ENCODE data around the gene UTP3.
"Not testable (repeated sequence)": the region's sequence is repeated elsewhere in the genome, so short reads cannot be mapped to it uniquely, and the experiment has no call there.

Gene UTP3

DNA sequence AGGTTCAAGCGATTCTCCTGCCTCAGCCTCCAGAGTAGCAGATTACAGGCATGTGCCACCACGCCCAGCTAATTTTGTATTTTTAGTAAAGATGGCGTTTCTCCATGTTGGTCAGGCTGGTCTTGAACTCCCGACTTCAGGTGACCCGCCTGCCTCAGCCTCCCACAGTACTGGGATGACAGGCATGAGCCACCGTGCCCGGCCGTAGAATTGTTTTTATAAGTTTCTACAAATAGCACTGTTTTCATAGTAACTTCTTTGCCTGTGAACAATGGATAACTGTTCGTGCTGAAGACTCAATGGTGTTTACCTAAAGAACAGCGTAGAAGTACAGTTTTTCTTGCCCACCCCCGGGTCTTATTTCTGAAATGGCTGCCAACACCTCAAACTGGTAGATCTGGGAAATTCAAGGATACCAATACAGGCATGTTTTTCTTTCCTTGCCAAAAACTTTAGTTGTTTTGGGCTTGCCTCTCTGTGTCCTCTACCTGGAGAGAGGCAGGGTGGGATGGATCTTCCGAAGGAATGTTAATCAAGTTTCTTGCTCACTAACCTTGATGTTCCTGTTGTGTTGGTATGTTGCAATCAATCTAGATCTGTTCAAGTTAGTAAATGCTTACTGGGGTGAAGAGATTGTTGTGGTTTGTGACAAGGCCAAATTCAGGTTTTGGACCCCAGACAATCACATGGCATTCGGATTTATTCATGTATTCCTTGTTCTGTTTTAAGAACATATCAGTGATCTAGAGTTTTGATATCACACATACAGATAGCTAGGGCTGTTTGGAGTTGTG, 30.7 kb downstream of the UTP3 start:
- DNase-seq (ENCODE audit: low read depth): no peak

DNA sequence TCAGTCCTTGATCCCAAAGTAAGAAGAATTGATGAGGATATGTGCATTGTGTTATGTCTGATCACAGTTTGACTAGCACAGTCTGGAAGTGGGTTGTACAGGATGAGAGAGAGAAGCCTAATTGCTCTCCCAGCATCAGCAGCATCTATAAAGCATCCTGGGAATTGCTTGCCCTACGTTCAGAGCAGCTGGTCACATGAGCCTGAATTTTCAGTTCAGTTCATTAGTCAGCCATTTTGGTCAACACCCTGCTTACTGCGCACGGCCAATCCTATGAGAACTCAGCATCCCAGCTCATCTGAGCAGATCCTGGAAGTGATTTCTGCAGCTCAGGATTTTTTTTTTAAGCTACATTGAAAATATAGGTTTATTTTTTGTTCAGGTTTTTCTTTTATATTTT, 33.4 kb downstream of the UTP3 start, which contains the start of gene RUFY3:
RUFY3 (plus strand) TSS at position 218 of the 400 bp plus-strand sequence. CDS start 610 bp downstream, outside the sequence.
- no peak for DNase-seq (ENCODE audit: low read depth)

DNA sequence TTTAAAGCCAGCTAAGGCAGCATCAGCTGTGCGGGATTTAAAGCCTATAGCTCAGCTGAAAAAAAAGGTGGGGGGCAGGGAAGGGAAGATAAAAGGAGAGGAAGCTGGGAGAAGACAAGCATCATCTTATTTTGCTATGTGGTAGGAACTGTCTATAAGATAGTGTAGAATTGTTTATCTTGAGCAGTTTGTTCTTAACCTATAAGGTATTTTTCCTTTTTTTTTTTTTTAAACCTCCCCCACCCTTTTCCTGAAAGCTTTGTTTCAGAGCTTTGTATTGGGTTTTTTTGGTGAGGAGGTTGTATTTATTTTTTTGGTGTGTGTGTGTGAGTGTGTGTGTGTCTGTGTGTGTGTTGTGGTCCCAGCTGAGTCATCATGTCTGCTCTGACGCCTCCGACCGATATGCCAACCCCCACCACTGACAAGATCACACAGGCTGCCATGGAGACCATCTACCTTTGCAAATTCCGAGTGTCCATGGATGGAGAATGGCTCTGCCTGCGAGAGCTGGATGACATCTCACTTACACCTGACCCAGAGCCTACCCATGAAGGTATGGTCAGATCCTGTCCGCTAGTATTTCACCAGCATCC, 34.0 kb downstream of the UTP3 start:
- no peak for DNase-seq (ENCODE audit: low read depth)

DNA sequence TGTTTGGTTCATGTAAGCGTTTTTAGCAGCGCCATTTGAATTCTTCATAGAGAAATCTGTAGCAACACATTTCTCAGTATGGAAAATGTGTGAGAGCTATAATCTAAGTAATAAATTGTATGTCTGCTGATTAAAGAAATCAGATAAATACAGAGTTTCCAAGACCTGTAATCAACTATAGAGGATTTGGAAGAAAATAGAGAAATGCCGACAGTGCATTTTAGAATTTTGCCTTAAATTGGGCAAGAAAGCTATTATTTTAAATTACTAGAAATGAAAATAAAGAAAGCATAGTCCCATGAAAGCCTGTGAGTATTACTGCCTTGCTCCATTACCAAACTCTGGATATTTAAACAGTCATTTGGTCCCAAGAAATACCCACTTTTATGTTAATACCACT, 36.1 kb downstream of the UTP3 start:
- no peak for DNase-seq (ENCODE audit: low read depth)

DNA sequence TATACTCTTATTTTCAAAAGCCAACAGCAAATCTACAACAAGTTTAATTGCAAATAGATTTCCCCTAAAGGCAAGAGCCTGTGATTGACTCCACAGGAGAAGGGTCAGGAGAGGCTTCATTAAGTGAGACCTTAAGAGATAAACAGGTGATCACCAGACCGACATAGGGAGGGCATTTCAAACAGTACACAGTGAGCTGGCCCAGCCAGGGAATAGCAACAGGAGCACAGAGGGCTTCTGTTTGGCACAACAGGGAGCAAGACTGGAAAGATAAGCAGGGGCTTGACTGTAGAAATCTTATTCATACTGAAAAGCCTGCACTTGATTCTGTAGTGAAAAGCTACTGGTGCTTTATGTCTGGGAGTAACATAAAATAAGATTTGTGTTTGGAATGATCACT, 37.3 kb downstream of the UTP3 start:
- no peak for DNase-seq (ENCODE audit: low read depth)

DNA sequence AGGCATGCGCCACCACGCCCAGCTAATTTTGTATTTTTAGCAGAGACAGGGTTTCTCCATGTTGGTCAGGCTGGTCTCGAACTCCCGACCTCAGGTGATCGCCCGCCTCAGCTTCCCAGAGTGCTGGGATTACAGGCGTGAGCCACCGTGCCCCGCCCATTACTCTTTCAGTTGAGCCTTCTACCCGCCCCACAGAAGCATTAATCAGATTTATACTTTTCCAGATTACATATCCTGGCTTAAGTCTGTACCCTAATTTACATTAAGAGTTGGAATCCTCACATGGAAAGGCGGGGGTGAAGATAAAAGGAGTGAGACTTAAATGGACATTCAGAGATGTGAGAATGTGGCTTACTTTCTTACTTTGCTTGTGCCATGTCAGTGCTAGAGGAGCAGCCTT, 38.2 kb downstream of the UTP3 start:
- not testable (repeated sequence) for DNase-seq (ENCODE audit: low read depth)

DNA sequence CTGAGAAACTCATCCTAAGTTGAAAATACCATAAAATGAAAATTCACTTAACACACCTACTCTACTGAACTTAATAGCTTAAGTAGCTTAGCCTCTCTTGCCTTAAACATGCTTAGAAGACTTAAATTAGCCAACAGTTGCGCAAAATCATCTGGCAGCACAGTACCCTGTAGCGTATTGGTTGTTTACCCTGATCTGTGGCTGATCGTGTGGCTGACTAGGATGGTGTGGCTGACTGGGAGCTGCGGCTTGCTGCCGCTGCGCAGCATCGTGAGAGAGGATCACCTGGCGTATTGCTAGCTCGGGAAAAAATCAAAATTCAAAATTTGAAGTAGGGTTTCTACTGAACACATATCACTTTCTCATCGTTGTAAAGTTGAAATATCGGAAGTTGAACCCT, 39.8 kb downstream of the UTP3 start:
- DNase-seq (ENCODE audit: low read depth): no peak

DNA sequence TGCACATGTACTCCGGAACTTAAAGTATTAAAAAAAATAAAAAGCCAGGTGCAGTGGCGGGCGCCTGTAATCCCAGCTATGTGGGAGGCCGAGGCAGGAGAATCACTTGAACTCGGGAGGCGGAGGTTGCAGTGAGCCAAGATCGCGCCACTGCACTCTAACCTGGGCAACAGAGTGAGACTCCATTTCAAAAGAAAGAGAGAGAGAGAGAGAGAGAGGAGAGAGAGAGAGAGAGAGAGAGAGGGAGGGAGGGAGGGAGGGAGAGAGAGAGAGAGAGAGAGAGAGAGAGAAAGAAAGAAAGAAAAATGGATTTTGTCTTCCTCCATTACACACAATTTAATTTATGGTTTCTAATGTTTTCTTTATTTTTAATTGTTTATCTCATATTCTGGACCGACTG, 44.5 kb downstream of the UTP3 start:
- not testable (repeated sequence) for DNase-seq (ENCODE audit: low read depth)

DNA sequence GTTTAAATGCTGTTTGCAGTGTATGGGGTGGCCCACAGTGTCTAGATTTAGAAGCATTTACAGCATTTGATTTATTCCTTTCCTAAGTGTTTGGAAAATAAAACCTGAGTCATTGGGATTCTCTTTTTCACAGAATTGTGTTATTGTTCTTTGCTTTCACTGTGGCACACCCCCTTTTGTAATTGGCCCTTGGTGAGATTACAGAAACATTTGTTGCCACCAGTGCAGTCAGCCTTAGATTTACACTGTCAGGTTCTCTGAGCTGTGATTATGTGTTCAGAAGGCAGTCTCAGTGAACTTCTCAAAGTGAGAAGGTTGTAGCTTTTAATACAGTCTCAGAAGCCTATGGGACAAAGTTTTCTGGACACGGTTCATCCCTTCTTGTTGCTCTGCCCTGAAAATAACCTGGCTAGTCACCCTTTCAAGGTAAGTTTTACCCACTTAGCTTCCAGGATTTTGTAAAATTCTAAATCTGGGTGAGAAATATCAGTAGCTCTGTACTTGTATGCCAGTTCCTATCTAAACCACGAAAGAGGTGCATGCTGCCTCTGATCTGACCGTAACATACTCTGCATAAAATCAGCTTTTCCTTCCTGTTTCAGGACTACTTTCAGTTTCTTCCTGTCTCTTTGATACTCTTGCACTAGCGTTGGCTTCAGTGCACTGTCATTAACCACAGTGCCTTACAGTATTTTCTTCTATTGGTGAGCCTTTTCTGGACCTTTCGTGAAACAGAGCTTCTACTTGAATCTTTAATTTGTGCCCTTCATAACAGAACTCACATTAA, 46.0 kb downstream of the UTP3 start:
- DNase-seq (ENCODE audit: low read depth): no peak

DNA sequence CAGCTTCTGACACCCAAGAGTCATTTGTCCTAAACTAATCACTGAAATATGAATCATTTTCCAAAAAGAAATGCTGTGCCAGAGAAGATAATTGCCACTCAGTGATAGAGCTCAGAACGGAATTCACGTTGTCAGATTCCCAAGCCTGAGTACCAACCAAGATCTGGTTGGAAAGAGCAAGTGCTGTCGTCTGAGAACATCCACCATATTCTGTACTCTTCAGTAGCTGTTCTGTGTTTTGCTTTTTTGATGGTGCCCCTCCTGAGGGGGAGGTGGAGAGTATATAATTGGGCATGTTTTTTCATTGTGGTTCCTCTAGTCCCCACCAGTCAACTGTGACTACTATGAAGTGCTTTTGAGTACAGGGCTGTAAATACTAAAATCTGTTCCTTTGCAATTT, 46.6 kb downstream of the UTP3 start:
- no peak for DNase-seq (ENCODE audit: low read depth)

DNA sequence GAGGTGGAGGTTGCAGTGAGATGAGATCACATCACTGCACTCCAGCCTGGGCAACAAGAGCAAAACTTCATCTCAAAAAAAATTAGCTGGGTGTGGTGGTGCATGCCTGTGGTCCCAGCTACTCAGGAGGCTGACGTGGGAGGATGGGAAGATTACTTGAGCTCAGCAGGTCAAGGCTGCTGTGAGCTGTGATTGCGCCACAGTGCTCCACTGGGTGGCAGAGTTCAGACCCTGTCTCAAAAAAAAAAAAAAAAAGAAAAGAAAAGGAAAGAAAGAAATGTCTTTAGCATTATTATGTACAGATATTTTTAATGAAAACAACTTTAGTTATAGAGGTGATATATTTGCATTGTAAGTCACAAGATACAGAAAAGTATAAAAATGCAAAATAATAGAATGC, 47.6 kb downstream of the UTP3 start:
- not testable (repeated sequence) for DNase-seq (ENCODE audit: low read depth)

DNA sequence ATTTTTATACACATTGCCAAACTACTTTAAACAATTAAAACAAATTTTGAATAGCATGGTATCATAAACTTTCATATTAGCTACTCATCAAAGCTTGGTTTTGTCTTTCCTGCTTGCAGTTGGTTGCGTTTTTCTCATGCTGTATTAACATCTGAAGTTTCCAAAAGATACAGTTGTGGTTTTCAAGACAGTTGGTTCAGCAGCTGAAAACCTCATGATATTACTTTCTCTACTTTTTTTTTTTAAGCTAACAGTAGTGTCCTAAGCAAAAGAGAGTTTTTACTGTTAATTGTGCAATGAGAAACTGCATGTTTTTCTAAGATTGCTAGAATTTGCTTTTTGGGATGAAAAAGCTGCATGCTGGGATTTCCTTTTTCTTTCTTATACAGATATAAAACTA, 48.7 kb downstream of the UTP3 start:
- DNase-seq (ENCODE audit: low read depth): no peak

DNA sequence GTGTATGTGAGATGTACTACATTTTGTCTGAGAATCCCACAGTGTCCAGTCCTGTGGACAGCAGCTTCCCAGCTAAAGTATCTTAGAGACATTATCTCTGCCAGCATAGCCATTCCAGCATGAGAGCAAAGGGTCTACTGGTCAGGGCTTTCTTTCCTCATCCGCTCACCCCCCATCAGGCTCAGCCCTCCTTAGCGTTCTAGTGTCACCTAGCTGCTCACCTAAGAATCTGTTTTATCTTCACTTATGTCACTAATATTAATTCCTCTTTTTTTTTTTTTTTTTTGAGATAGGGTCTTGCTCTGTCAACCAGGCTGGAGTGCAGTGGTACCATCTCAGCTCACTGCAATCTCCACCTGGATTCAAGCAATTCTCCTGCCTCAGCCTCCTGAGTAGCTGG, 49.1 kb downstream of the UTP3 start:
- no peak for DNase-seq (ENCODE audit: low read depth)

DNA sequence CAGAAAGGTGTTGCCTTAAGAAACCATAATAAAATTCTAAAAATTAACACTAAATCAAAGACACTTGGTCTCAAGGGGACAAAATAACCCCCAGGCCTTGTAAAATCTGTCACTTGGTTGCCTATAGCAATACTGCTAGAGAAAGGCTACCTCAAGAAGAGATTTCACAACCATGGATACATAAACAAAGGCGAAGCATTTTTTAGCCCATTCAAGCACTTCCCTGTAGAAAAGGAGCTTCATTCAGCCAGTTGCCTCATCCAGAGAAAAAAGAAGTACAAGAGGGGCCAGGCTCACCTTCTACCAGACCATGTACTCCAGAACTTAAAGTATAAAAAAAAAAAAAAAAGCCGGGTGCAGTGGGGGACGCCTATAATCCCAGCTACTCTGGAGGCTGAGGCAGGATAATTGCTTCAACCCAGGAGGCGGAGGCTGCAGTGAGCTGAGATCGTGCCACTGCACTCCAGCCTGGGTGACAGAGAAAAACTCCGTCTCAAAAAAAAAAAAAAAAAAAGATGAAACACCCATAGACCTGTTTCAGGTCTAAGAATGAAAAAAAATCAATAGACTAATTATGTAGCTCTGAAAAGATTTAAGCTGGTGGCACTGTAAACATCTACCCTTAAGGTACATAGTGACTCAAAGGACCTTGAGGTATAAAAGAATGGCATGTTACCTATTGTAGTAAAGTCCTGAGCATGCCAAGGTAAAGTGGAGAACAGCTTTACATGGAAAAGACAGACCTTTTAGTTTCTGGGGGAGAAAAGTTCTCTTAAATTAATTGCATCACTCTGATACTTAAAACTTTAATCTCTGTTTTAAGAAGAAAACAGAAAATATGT, 51.4 kb downstream of the UTP3 start:
- DNase-seq (ENCODE audit: low read depth): no peak
